ENCODE data around the gene EPC2. TPM values are rescaled to one million over a fixed set of nuclear protein-coding genes. Genes with fewer than 3 reads are reported as not detected.
"Not testable (repeated sequence)": the region's sequence is repeated elsewhere in the genome, so short reads cannot be mapped to it uniquely, and the experiment has no call there.

The EPC2 gene
- total RNA-seq, 1 donor from 2014 or later = 6.5 TPM

GRCh38 chr2:148654435-148654834, 9.9 kb downstream of the EPC2 start:
- Histone ChIP-seq H3K4me3 (no peak overlapping the region), H3K27me3 (no peaks in the 10 kb centered on the region), H3K9me3 (no peaks in the 10 kb centered on the region), H3K4me1 (peaks cover 0 to 20% of the 10 kb centered on the region in 2 donors), H3K27ac (no peak overlapping the region), H3K36me3 (no peaks in the 10 kb centered on the region)
- intact Hi-C loops (cut with DNase I) = no loop called here
- no peak for DNase-seq (ENCODE audit: low spot score in 2 of 2)
- no peak for TF ChIP-seq CTCF (IDR thresholded peaks at IDR 0.05)

GRCh38 chr2:148656516-148656915, 12.0 kb downstream of the EPC2 start:
- Histone ChIP-seq H3K4me3 (no peak overlapping the region), H3K9me3 (no peaks in the 10 kb centered on the region), H3K27me3 (no peaks in the 10 kb centered on the region), H3K4me1 (peaks cover 0 to 22% of the 10 kb centered on the region in 2 donors), H3K27ac (no peak overlapping the region), H3K36me3 (no peaks in the 10 kb centered on the region)
- TF ChIP-seq CTCF (IDR thresholded peaks at IDR 0.05) = no peak
- no peak for DNase-seq (ENCODE audit: low spot score in 2 of 2)
- intact Hi-C loops (cut with DNase I) = no loop called here

GRCh38 chr2:148658807-148659722, 14.5 kb downstream of the EPC2 start:
- Histone ChIP-seq H3K36me3 (no peaks in the 10 kb centered on the region), H3K4me1 (peaks cover 0 to 5% of the 10 kb centered on the region in 2 donors), H3K27me3 (no peaks in the 10 kb centered on the region), H3K4me3 (no peak overlapping the region), H3K9me3 (no peaks in the 10 kb centered on the region), H3K27ac (no peak overlapping the region)
- TF ChIP-seq CTCF (IDR thresholded peaks at IDR 0.05) = no peak
- intact Hi-C loops (cut with DNase I) = no loop called here
- no peak for DNase-seq (ENCODE audit: low spot score in 2 of 2)

- Histone ChIP-seq H3K4me1 (peaks cover 0 to 5% of the 10 kb centered on the region in 2 donors), H3K4me3 (no peak overlapping the region), H3K9me3 (no peaks in the 10 kb centered on the region), H3K27me3 (no peaks in the 10 kb centered on the region), H3K27ac (no peak overlapping the region), H3K36me3 (no peaks in the 10 kb centered on the region)
- no peak for TF ChIP-seq CTCF (IDR thresholded peaks at IDR 0.05)
- DNase-seq (ENCODE audit: low spot score in 2 of 2) = no peak
- intact Hi-C loops (cut with DNase I) = no loop called here
Observed at GRCh38 chr2:148660999-148661398, 16.4 kb downstream of the EPC2 start.

- H3K36me3 ChIP-seq; H3K9me3 ChIP-seq; H3K27me3 ChIP-seq; H3K27ac ChIP-seq; intact Hi-C loops (cut with DNase I); DNase-seq (ENCODE audit: low spot score in 2 of 2); H3K4me3 ChIP-seq: not testable (repeated sequence)
- peaks cover 0 to 11% of the 10 kb centered on the region in 2 donors for H3K4me1 ChIP-seq
Observed at GRCh38 chr2:148662332-148662731, 17.8 kb downstream of the EPC2 start.

GRCh38 chr2:148664229-148664628, 19.7 kb downstream of the EPC2 start:
- intact Hi-C loops (cut with DNase I) = no loop called here
- H3K4me3 ChIP-seq = no peak overlapping the region
- no peaks in the 10 kb centered on the region for H3K27me3 ChIP-seq
- H3K27ac ChIP-seq = no peak overlapping the region
- H3K36me3 ChIP-seq = no peaks in the 10 kb centered on the region
- H3K4me1 ChIP-seq = peaks cover 0 to 16% of the 10 kb centered on the region in 2 donors
- no peaks in the 10 kb centered on the region for H3K9me3 ChIP-seq
- no peak for TF ChIP-seq CTCF (IDR thresholded peaks at IDR 0.05)
- DNase-seq (ENCODE audit: low spot score in 2 of 2) = no peak
